ENCODE measurements around the gene PHF2. TPM values are rescaled to one million over a fixed set of nuclear protein-coding genes. Genes with fewer than 3 reads are reported as not detected.

The PHF2 gene
- total RNA-seq, 4 donors from 2014 or later: 22.6 to 40.2 (median 28.4) TPM

- TF ChIP-seq POLR2A (IDR thresholded peaks at IDR 0.05) (no peak), POLR2AphosphoS5 (IDR thresholded peaks at IDR 0.05) (no peak), CTCF (IDR thresholded peaks at IDR 0.05) (no peak), EP300 (IDR thresholded peaks at IDR 0.05) (no peak)
- H3K27ac ChIP-seq: no peak overlapping the region
- H3K4me3 ChIP-seq: no peak overlapping the region
- no peaks in the 10 kb centered on the region for H3K27me3 ChIP-seq
- peaks cover 46% of the 10 kb centered on the region for H3K4me1 ChIP-seq
- DNase-seq (ENCODE audit: low spot score in 2 of 2): peak in 1 of 2 donors; percentile 49
- WGBS: 62% methylated on average over 5 of the region's 5 CpGs
- H3K9me3 ChIP-seq: no peaks in the 10 kb centered on the region
- H3K36me3 ChIP-seq: no peaks in the 10 kb centered on the region
Measured at GRCh38 chr9:93582115-93582514, 5.7 kb downstream of the PHF2 start.

DNA sequence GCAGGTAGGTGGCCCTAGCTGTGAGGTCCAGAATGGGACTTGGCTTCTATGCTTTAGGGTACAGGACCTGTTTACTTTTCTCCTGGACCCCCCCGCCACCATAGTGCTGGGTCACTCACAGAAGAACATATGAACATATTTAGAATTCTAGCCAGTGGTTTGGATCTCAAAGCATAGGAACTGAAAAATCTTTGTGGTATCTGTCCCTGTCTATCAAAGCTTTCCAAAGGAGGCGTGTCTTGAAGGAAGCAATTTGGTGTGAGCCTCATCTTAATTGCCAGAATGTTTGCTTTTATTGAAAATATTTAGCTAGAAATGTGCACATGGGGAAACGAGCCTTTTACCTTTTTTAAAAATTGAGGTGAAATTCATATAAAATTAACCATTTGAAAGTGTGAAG lies 6.2 kb downstream of the PHF2 start:
- Histone ChIP-seq H3K36me3 (no peaks in the 10 kb centered on the region), H3K9me3 (no peaks in the 10 kb centered on the region), H3K4me3 (no peak overlapping the region), H3K4me1 (peaks cover 44% of the 10 kb centered on the region), H3K27me3 (no peaks in the 10 kb centered on the region), H3K27ac (no peak overlapping the region)
- no peak for DNase-seq (ENCODE audit: low spot score in 2 of 2)
- WGBS: 76% methylated on average over 3 of the region's 3 CpGs
- TF ChIP-seq CTCF (IDR thresholded peaks at IDR 0.05) (no peak), POLR2AphosphoS5 (IDR thresholded peaks at IDR 0.05) (no peak), EP300 (IDR thresholded peaks at IDR 0.05) (no peak), POLR2A (IDR thresholded peaks at IDR 0.05) (no peak)

DNA sequence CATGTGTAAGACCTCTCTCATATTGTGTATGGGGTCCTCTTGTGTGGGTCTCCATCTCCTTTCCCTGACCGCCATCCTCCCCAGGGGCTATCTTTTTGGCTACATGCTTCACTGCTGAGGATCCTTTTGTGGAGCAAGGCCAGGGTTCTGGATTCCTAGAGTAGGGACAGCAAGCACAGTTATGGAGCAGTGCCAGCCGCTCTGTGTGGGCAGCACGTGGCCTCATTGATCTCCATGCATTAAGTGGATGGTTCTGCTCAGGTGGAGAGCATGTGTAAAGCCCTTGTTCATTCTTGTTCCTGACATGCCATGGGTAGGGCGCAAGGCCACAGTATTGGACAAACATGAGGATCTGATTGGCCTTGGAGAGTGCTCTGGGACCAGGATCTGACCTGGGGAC lies 8.9 kb downstream of the PHF2 start:
- WGBS: 98% methylated on average over 4 of the region's 4 CpGs
- H3K27me3 ChIP-seq: no peaks in the 10 kb centered on the region
- H3K4me1 ChIP-seq: peaks cover 41% of the 10 kb centered on the region
- no peaks in the 10 kb centered on the region for H3K36me3 ChIP-seq
- no peak overlapping the region for H3K27ac ChIP-seq
- no peaks in the 10 kb centered on the region for H3K9me3 ChIP-seq
- no peak for TF ChIP-seq EP300 (IDR thresholded peaks at IDR 0.05)
- no peak for TF ChIP-seq POLR2AphosphoS5 (IDR thresholded peaks at IDR 0.05)
- no peak for TF ChIP-seq CTCF (IDR thresholded peaks at IDR 0.05)
- no peak for TF ChIP-seq POLR2A (IDR thresholded peaks at IDR 0.05)
- peak in 1 of 2 donors; percentile 32 for DNase-seq (ENCODE audit: low spot score in 2 of 2)
- no peak overlapping the region for H3K4me3 ChIP-seq

GRCh38 chr9:93585695-93586094 lies 9.3 kb downstream of the PHF2 start:
- no peak for TF ChIP-seq POLR2A (IDR thresholded peaks at IDR 0.05)
- TF ChIP-seq EP300 (IDR thresholded peaks at IDR 0.05): no peak
- TF ChIP-seq POLR2AphosphoS5 (IDR thresholded peaks at IDR 0.05): no peak
- TF ChIP-seq CTCF (IDR thresholded peaks at IDR 0.05): no peak
- H3K27ac ChIP-seq: no peak overlapping the region
- no peaks in the 10 kb centered on the region for H3K27me3 ChIP-seq
- no peaks in the 10 kb centered on the region for H3K9me3 ChIP-seq
- WGBS: 92% methylated on average over 4 of the region's 4 CpGs
- H3K4me1 ChIP-seq: peaks cover 40% of the 10 kb centered on the region
- peak in 1 of 2 donors; percentile 22 for DNase-seq (ENCODE audit: low spot score in 2 of 2)
- H3K4me3 ChIP-seq: no peak overlapping the region
- no peaks in the 10 kb centered on the region for H3K36me3 ChIP-seq

- H3K4me1 ChIP-seq: peaks cover 36% of the 10 kb centered on the region
- no peak for TF ChIP-seq POLR2A (IDR thresholded peaks at IDR 0.05)
- no peak for TF ChIP-seq CTCF (IDR thresholded peaks at IDR 0.05)
- no peak for TF ChIP-seq EP300 (IDR thresholded peaks at IDR 0.05)
- TF ChIP-seq POLR2AphosphoS5 (IDR thresholded peaks at IDR 0.05): no peak
Measured at GRCh38 chr9:93586290-93587057, 10.1 kb downstream of the PHF2 start.

More at GRCh38 chr9:93586290-93587057, 10.1 kb downstream of the PHF2 start:
- Histone ChIP-seq H3K4me3 (no peak overlapping the region), H3K9me3 (no peaks in the 10 kb centered on the region), H3K36me3 (no peaks in the 10 kb centered on the region), H3K27ac (no peak overlapping the region), H3K27me3 (no peaks in the 10 kb centered on the region)
- peak in 1 of 2 donors; percentile 50 for DNase-seq (ENCODE audit: low spot score in 2 of 2)
- WGBS: 85% methylated on average over 11 of the region's 13 CpGs

Measured in suprapubic skin (tissue), 4 donors.